ENCODE data around the gene MYO1D. TPM values are rescaled to one million over a fixed set of nuclear protein-coding genes. Genes with fewer than 3 reads are reported as not detected.
"Not testable (repeated sequence)": the region's sequence is repeated elsewhere in the genome, so short reads cannot be mapped to it uniquely, and the experiment has no call there.

The MYO1D gene
- total RNA-seq, 1 experiment from 2014 or later = 9.0 TPM

GRCh38 chr17:32467949-32468348 lies 409.0 kb downstream of the MYO1D start:
- in situ Hi-C loops (cut with HindIII; ENCODE audit: low pct_unique_long_range_greater_than_20kb, low sequenced_read_pairs) = no loop called here

GRCh38 chr17:32464374-32464773 lies 412.6 kb downstream of the MYO1D start:
- DNase-seq (ENCODE audit: low read depth) = no peak
- in situ Hi-C loops (cut with HindIII; ENCODE audit: low pct_unique_long_range_greater_than_20kb, low sequenced_read_pairs) = no loop called here

More at GRCh38 chr17:32467949-32468348, 409.0 kb downstream of the MYO1D start:
- DNase-seq (ENCODE audit: low read depth) = no peak

- no peak for DNase-seq (ENCODE audit: low read depth)
- in situ Hi-C loops (cut with HindIII; ENCODE audit: low pct_unique_long_range_greater_than_20kb, low sequenced_read_pairs) = no loop called here
These were observed 413.6 kb downstream of the MYO1D start for GRCh38 chr17:32463304-32463703.

- DNase-seq (ENCODE audit: low read depth) = peak; percentile 50
- in situ Hi-C loops (cut with HindIII; ENCODE audit: low pct_unique_long_range_greater_than_20kb, low sequenced_read_pairs) = no loop called here
These were observed 414.9 kb downstream of the MYO1D start for GRCh38 chr17:32461853-32462617.

GRCh38 chr17:32461498-32461852 lies 415.4 kb downstream of the MYO1D start:
- in situ Hi-C loops (cut with HindIII; ENCODE audit: low pct_unique_long_range_greater_than_20kb, low sequenced_read_pairs) = no loop called here

GRCh38 chr17:32460054-32460453 lies 416.9 kb downstream of the MYO1D start:
- DNase-seq (ENCODE audit: low read depth) = no peak
- in situ Hi-C loops (cut with HindIII; ENCODE audit: low pct_unique_long_range_greater_than_20kb, low sequenced_read_pairs) = no loop called here

More at GRCh38 chr17:32461498-32461852, 415.4 kb downstream of the MYO1D start:
- no peak for DNase-seq (ENCODE audit: low read depth)

GRCh38 chr17:32458371-32458770 lies 418.6 kb downstream of the MYO1D start:
- in situ Hi-C loops (cut with HindIII; ENCODE audit: low pct_unique_long_range_greater_than_20kb, low sequenced_read_pairs) = no loop called here
- DNase-seq (ENCODE audit: low read depth) = no peak

GRCh38 chr17:32453370-32453769 lies 423.6 kb downstream of the MYO1D start:
- in situ Hi-C loops (cut with HindIII; ENCODE audit: low pct_unique_long_range_greater_than_20kb, low sequenced_read_pairs) = no loop called here

GRCh38 chr17:32452281-32452680 lies 424.6 kb downstream of the MYO1D start:
- in situ Hi-C loops (cut with HindIII; ENCODE audit: low pct_unique_long_range_greater_than_20kb, low sequenced_read_pairs) = no loop called here
- DNase-seq (ENCODE audit: low read depth) = no peak

More at GRCh38 chr17:32453370-32453769, 423.6 kb downstream of the MYO1D start:
- DNase-seq (ENCODE audit: low read depth) = no peak

GRCh38 chr17:32451879-32452278 lies 425.0 kb downstream of the MYO1D start:
- DNase-seq (ENCODE audit: low read depth) = no peak
- in situ Hi-C loops (cut with HindIII; ENCODE audit: low pct_unique_long_range_greater_than_20kb, low sequenced_read_pairs) = no loop called here

- DNase-seq (ENCODE audit: low read depth); in situ Hi-C loops (cut with HindIII; ENCODE audit: low pct_unique_long_range_greater_than_20kb, low sequenced_read_pairs): not testable (repeated sequence)
These were observed 426.5 kb downstream of the MYO1D start for GRCh38 chr17:32450379-32450778.

GRCh38 chr17:32449963-32450362 lies 427.0 kb downstream of the MYO1D start:
- in situ Hi-C loops (cut with HindIII; ENCODE audit: low pct_unique_long_range_greater_than_20kb, low sequenced_read_pairs) = no loop called here
- DNase-seq (ENCODE audit: low read depth) = no peak

- in situ Hi-C loops (cut with HindIII; ENCODE audit: low pct_unique_long_range_greater_than_20kb, low sequenced_read_pairs) = no loop called here
- DNase-seq (ENCODE audit: low read depth) = no peak
These were observed 430.0 kb downstream of the MYO1D start for GRCh38 chr17:32446949-32447348.

GRCh38 chr17:32445971-32446370 lies 431.0 kb downstream of the MYO1D start:
- in situ Hi-C loops (cut with HindIII; ENCODE audit: low pct_unique_long_range_greater_than_20kb, low sequenced_read_pairs) = no loop called here
- DNase-seq (ENCODE audit: low read depth) = peak; percentile 47

GRCh38 chr17:32445497-32445896 lies 431.4 kb downstream of the MYO1D start:
- no peak for DNase-seq (ENCODE audit: low read depth)
- in situ Hi-C loops (cut with HindIII; ENCODE audit: low pct_unique_long_range_greater_than_20kb, low sequenced_read_pairs) = no loop called here

GRCh38 chr17:32445074-32445415 lies 431.9 kb downstream of the MYO1D start:
- DNase-seq (ENCODE audit: low read depth) = peak; percentile 71
- in situ Hi-C loops (cut with HindIII; ENCODE audit: low pct_unique_long_range_greater_than_20kb, low sequenced_read_pairs) = no loop called here

GRCh38 chr17:32444301-32445073 lies 432.4 kb downstream of the MYO1D start, which contains the start of gene PSMD11:
Gene PSMD11, plus strand, starts transcription at chr17:32444510. Its CDS starts 14 bp downstream, at chr17:32444524.
- peak; percentile 96 for DNase-seq (ENCODE audit: low read depth)
- in situ Hi-C loops (cut with HindIII; ENCODE audit: low pct_unique_long_range_greater_than_20kb, low sequenced_read_pairs) = no loop called here

GRCh38 chr17:32443827-32444300 lies 433.1 kb downstream of the MYO1D start:
- in situ Hi-C loops (cut with HindIII; ENCODE audit: low pct_unique_long_range_greater_than_20kb, low sequenced_read_pairs) = no loop called here

More at GRCh38 chr17:32443827-32444300, 433.1 kb downstream of the MYO1D start:
- no peak for DNase-seq (ENCODE audit: low read depth)
